GM12865 (cell line): ENCODE results near the gene KIFC3.
"Not testable (repeated sequence)": the region's sequence is repeated elsewhere in the genome, so short reads cannot be mapped to it uniquely, and the experiment has no call there.

Source experiments
- DNase-seq: peaks from one replicate; pipeline ENCODE4 v3.0.0; 2010; ENCODE audit warnings: low read depth
- H3K4me3 ChIP-seq: 2 replicates; pipeline ENCODE4 v1.5.1; 2011; ENCODE audit warnings: mild to moderate bottlenecking, low read depth, low read length, control low read depth
- TF ChIP-seq, protein P1 (sequence below): IDR thresholded peaks from 2 replicates; pipeline ENCODE4 v1.5.1; 2011; ENCODE audit warnings: low read length, control low read depth, low read depth, inconsistent platforms; ENCODE audit not compliant: insufficient read depth; ENCODE audit errors: missing control alignments

The KIFC3 gene

DNA sequence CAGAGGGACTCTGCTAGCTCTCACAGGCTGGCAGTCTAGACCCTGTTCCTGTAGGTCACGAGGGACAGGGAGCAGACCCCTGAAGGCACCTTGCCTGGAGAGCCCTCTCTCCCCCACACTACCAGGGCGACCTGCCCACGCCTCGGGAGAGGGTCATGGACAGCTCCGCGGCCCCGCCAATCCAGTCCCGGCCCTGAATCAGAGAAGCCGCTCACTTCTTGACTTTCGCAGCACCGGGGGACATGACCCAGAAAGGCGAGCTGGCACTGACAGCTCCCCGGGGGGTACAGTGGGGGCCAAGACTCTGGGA lies 5.1 kb downstream of the KIFC3 start:
- H3K4me3 ChIP-seq: no peak overlapping the region
- no peak for DNase-seq
- TF ChIP-seq, protein P1, sequence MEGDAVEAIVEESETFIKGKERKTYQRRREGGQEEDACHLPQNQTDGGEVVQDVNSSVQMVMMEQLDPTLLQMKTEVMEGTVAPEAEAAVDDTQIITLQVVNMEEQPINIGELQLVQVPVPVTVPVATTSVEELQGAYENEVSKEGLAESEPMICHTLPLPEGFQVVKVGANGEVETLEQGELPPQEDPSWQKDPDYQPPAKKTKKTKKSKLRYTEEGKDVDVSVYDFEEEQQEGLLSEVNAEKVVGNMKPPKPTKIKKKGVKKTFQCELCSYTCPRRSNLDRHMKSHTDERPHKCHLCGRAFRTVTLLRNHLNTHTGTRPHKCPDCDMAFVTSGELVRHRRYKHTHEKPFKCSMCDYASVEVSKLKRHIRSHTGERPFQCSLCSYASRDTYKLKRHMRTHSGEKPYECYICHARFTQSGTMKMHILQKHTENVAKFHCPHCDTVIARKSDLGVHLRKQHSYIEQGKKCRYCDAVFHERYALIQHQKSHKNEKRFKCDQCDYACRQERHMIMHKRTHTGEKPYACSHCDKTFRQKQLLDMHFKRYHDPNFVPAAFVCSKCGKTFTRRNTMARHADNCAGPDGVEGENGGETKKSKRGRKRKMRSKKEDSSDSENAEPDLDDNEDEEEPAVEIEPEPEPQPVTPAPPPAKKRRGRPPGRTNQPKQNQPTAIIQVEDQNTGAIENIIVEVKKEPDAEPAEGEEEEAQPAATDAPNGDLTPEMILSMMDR: no peak

DNA sequence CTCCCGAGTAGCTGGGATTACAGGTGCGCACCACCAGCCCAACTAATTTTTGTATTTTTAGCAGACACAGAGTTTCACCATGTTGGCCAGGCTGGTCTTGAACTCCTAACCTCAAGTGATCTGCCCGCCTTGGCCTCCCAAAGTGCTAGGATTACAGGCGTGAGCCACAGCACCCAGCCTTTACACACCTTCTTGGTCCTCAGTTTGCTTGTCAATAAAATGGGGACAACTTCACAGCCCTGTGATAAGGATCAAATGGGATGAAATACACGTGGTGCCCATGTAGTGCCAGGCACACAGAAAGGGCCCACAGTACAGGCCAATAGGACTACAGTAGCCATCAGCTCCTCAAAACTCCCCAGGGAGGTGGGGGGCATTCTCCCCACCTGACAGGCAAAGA lies 6.3 kb downstream of the KIFC3 start:
- not testable (repeated sequence) for H3K4me3 ChIP-seq, DNase-seq

DNA sequence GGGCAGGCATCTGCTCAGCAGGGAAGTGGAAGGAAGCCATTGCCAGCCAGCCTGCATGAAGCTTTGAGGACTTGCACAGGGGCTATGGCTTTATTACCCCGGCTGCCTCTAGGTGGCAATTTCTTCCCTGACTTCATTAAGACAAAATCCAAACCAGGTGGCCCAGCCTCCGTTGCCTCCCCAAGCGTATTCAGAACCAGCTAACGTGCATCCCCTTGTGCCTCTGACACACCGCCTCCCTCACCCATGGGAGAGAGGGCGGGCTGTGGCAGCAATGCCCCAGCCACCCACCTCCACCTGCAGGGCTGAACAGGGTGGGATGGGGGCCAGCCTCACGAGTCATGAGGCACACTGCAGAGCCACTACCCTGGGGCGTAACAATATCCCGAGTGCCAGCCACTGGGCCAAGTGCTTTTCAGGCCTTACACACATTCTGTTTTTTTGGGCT lies 6.8 kb downstream of the KIFC3 start:
- no peak overlapping the region for H3K4me3 ChIP-seq
- peak; percentile 70 for DNase-seq
- TF ChIP-seq, protein P1: peak; percentile 46

DNA sequence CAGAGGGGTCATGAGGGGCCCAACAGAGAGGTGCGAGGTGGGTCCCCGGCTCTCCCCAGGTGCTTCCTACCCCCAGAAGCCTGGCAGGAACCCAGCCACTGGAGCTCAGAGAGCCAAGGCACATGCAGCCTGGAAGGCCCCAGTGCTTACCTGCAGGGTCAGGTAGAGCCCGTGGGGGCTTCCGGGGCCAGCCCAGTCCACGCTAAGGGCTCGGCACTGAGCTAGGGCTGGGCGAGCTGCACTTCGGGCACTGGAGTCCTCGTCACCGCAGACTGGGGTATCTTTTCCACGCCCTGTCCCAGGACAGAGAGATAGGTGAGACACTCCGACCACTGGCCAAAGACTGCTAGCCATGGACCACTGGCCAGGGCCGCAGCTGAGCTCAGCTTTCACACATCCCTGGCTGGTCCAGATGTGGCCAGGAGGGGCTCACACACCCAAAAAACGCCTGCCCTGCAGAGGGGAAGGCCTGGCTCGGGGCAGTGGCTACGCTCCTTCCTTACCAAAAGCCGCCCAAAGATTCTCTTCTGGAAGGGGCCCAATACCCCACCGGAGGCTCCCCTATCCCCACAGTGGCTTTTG lies 7.4 kb downstream of the KIFC3 start:
- TF ChIP-seq, protein P1: no peak
- H3K4me3 ChIP-seq: no peak overlapping the region
- no peak for DNase-seq

DNA sequence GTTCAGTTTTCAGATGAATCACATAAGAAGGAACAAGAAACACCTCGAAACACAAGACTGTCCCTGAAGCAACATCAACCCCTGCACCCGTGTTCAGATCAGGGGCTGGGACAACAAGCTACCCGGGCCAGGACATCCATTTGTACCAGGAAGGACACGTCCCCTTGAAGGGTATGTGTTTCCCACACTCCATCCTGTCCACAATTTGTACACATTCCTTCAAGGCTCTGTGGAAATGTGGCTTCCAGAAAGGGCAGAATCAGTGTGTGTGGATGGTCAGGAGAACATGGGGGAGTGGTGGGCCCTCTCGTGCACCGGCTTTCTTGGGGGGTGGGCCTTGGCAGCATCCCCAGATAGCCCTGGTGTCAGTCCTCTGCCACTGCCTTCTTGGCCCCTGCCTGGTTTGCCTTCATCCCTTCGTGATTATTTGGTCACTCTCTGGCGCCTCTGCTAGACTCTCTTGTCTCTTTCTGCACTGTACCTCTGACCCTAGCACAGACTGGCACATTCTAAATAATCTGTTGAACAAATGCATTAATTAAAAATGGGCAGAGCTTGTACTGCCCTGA lies 10.3 kb downstream of the KIFC3 start:
- TF ChIP-seq, protein P1: no peak
- no peak overlapping the region for H3K4me3 ChIP-seq
- no peak for DNase-seq

DNA sequence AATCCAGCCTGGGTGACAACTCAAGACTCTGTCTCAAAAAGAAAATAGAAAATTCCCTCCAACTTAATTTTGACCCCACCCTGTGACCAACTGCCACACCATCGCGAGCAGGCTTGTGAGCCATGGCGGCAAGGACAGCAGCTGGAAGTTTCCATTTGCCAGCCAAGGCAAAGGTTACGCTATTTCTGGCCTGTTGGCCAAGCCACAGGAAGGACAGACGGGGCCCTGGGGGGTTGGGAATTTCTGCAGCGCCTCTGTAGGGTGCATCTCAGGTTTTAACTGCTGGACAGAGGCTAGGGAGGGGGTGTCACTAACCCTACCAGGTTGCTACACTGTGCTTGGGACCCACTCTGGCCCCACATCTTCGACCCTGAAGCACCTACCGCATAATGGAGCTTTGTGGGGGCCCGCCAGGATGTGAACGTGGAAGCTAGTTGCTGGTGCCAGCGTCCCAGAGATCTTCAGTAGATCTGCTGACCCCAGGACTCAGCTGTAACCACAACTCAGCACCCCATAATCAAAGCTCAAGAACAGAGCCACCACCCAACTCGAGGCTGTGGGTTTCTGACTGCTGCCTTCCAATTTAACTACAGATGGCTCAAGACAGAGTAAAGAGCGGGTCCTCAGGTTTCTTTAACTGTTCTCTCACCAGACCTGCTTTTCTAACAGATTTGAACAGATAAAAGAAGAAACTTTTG lies 10.9 kb downstream of the KIFC3 start:
- no peak overlapping the region for H3K4me3 ChIP-seq
- TF ChIP-seq, protein P1: no peak
- DNase-seq: no peak

DNA sequence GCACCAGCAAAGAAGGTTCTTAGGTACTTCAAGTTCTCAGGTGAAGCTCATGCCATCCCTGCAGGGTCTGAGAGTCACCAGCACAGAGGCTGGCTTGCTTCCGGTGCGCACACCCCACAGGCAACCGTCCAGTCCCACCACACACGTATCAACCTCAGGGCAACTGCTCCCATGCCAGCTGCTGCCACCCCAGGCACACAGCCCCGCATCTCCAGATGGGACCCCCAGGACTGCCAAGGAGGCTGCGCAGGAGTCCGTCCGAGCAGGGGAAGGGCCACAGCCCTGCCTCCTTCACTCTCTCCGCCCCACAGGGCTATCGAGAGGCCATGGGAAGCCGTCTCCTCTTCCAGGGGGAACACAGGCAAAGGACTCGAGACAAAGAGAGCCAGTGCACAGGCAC lies 13.3 kb downstream of the KIFC3 start:
- no peak for DNase-seq
- no peak overlapping the region for H3K4me3 ChIP-seq
- TF ChIP-seq, protein P1: no peak
